HG03159 (cell line): ENCODE measurements around the gene RASSF7.

Experiments
- ATAC-seq: cut with Tn5 transposase; IDR thresholded peaks from one replicate; pipeline ENCODE4 v1.9.1; 2021; ENCODE audit warnings: mild to moderate bottlenecking, moderate library complexity; ENCODE audit not compliant: unreplicated experiment

RASSF7 gene

GRCh38 chr11:607020-607780 lies 46.4 kb downstream of the RASSF7 start:
- ATAC-seq: no peak

GRCh38 chr11:607971-608659 lies 47.3 kb downstream of the RASSF7 start:
- no peak for ATAC-seq

- no peak for ATAC-seq
Measured at GRCh38 chr11:608791-609251, 48.1 kb downstream of the RASSF7 start.

GRCh38 chr11:609341-609811 lies 48.6 kb downstream of the RASSF7 start:
- ATAC-seq: no peak

- ATAC-seq: no peak
Measured at GRCh38 chr11:610146-610801, 49.5 kb downstream of the RASSF7 start.

GRCh38 chr11:611001-611996 lies 50.5 kb downstream of the RASSF7 start:
- no peak for ATAC-seq

- ATAC-seq: no peak
Measured at GRCh38 chr11:612201-612960, 51.6 kb downstream of the RASSF7 start.

GRCh38 chr11:612961-613300 lies 52.2 kb downstream of the RASSF7 start:
- ATAC-seq: no peak

GRCh38 chr11:613369-613968 lies 52.7 kb downstream of the RASSF7 start:
- ATAC-seq: no peak
